Keratinocyte (primary cell): Measurements from ENCODE around the gene ADAMTS17. TPM values are rescaled to one million over a fixed set of nuclear protein-coding genes. Genes with fewer than 3 reads are reported as not detected.

Source experiments
- DNase-seq: peaks from one replicate; pipeline ENCODE4 v3.0.0-alpha.2; 2011; ENCODE audit warnings: low read depth, missing footprints, low spot score
- FAIRE-seq: peaks from 2 replicates; lab custom pipeline; 2011; peaks lifted over from hg19 to GRCh38; lab: Jason Lieb, UNC
- H2AFZ ChIP-seq: 2 replicates; pipeline ENCODE4 v1.6.0; 2012; ENCODE audit warnings: low read length, control low read depth, inconsistent platforms; ENCODE audit not compliant: control insufficient read depth
- H3K27ac ChIP-seq: 2 replicates; pipeline ENCODE4 v1.5.1; 2011; ENCODE audit warnings: low read length; ENCODE audit not compliant: control insufficient read depth, insufficient read depth
- H3K27me3 ChIP-seq: 3 replicates; pipeline ENCODE4 v1.6.0; 2011; ENCODE audit warnings: low read length; ENCODE audit not compliant: control insufficient read depth, insufficient read depth; ENCODE audit errors: extremely low read depth
- H3K36me3 ChIP-seq, 2 experiments: 2 replicates in 1 of 2; 3 replicates in 1 of 2; pipeline ENCODE4 v1.5.1; 2011; ENCODE audit warnings: low read length in 2 of 2, mild to moderate bottlenecking in 1 of 2; ENCODE audit not compliant: control insufficient read depth in 2 of 2, insufficient read depth in 2 of 2; ENCODE audit errors: extremely low read depth in 1 of 2
- H3K4me1 ChIP-seq: 3 replicates; pipeline ENCODE4 v1.5.1; 2011; ENCODE audit warnings: low read length; ENCODE audit not compliant: control insufficient read depth, insufficient read depth; ENCODE audit errors: extremely low read depth
- H3K4me2 ChIP-seq: 3 replicates; pipeline ENCODE4 v1.6.0; 2011; ENCODE audit warnings: low read depth, low read length; ENCODE audit not compliant: control insufficient read depth, insufficient read depth; ENCODE audit errors: extremely low read depth
- H3K4me3 ChIP-seq, 3 experiments: fragments of 200-600 bp in 1 of 3; sonication (generic) in 1 of 3; 2 replicates in 2 of 3; 3 replicates in 1 of 3; pipeline ENCODE4 v1.5.1; 2011 to 2016; ENCODE audit warnings: low read length in 3 of 3, mild to moderate bottlenecking in 3 of 3, control low read depth in 2 of 3, inconsistent platforms in 1 of 3, low read depth in 1 of 3, mixed read lengths in 1 of 3, mixed run types in 1 of 3, moderate library complexity in 1 of 3; ENCODE audit not compliant: control insufficient read depth in 2 of 3, insufficient read depth in 2 of 3; ENCODE audit errors: extremely low read depth in 1 of 3
- H3K79me2 ChIP-seq: 2 replicates; pipeline ENCODE4 v1.6.0; 2012; ENCODE audit warnings: low read length; ENCODE audit not compliant: control insufficient read depth, insufficient read depth
- H3K9ac ChIP-seq: 3 replicates; pipeline ENCODE4 v1.6.0; 2011; ENCODE audit warnings: low read length; ENCODE audit not compliant: control insufficient read depth, insufficient read depth; ENCODE audit errors: extremely low read depth
- H3K9me1 ChIP-seq: 3 replicates; pipeline ENCODE4 v1.6.0; 2011; ENCODE audit warnings: low read length; ENCODE audit not compliant: control insufficient read depth, insufficient read depth; ENCODE audit errors: extremely low read depth
- H3K9me3 ChIP-seq: 2 replicates; pipeline ENCODE4 v1.5.1; 2012; ENCODE audit warnings: low read depth, low read length; ENCODE audit not compliant: control insufficient read depth
- H4K20me1 ChIP-seq: 3 replicates; pipeline ENCODE4 v1.6.0; 2011; ENCODE audit warnings: low read length; ENCODE audit not compliant: control insufficient read depth, insufficient read depth; ENCODE audit errors: extremely low read depth
- CTCF ChIP-seq, 3 experiments: IDR thresholded peaks in 1 of 3; conservative IDR thresholded peaks in 1 of 3; optimal IDR thresholded peaks in 1 of 3; 2 replicates in 2 of 3; 3 replicates in 1 of 3; pipeline versions ENCODE3 to v1.5.1; 2011; ENCODE audit warnings: low read length in 3 of 3, mild to moderate bottlenecking in 3 of 3, moderate library complexity in 2 of 3, control low read depth in 1 of 3, inconsistent platforms in 1 of 3; ENCODE audit not compliant: insufficient read depth in 2 of 3; ENCODE audit errors: extremely low read depth in 1 of 3
- EZH2 ChIP-seq: IDR thresholded peaks from one replicate; pipeline ENCODE4 v1.6.1; 2012; ENCODE audit warnings: inconsistent platforms, mild to moderate bottlenecking, low read length, moderate library complexity
- dilution Hi-C: fragments of 300-500 bp; cut with MboI; formaldehyde crosslinking; loops from one replicate; pipeline ENCODE4 v1.7.0; 2020; ENCODE audit warnings: low sequenced_read_pairs; ENCODE audit not compliant: extremely low pct_ligation_motif_present
- polyA plus RNA-seq, 5 experiments: library from polyadenylated mRNA; depleted of rRNA in 3 of 5; stranded (reverse) in 3 of 5; stranded (forward) in 1 of 5; unstranded in 1 of 5; fragments of >200 nt; gene quantifications; 1 replicate in 1 of 5; 2 replicates in 3 of 5; 3 replicates in 1 of 5; pipeline versions ENCODE4 v1.2.1 to v1.2.3, GENCODE V29; 2011 to 2012; ENCODE audit warnings: missing spikeins in 2 of 5, low read depth in 1 of 5, low replicate concordance in 1 of 5

The ADAMTS17 gene
- polyA plus RNA-seq, 1 donor (not counting 4 experiments of a cell fraction or from before 2014, with no cell fraction given): 0.18 TPM

GRCh38 chr15:99984491-99985243 lies 357.1 kb downstream of the ADAMTS17 start:
- no peak overlapping the region for H2AFZ ChIP-seq
- TF ChIP-seq EZH2: no peak
- no peak for TF ChIP-seq CTCF (optimal IDR thresholded peaks at IDR 0.05 in 1 of 3, IDR thresholded peaks at IDR 0.05 in 1 of 3, conservative IDR thresholded peaks at IDR 0.05 in 1 of 3; ENCODE audit: extremely low read depth in 1 of 3, insufficient read depth in 2 of 3, low read length in 3 of 3)
- FAIRE-seq (no peak), DNase-seq (no peak)
- H3K36me3 ChIP-seq: no peaks in the 10 kb centered on the region
- H3K9me3 ChIP-seq: peaks cover 3% of the 10 kb centered on the region
- no peaks in the 10 kb centered on the region for H3K79me2 ChIP-seq
- dilution Hi-C loops: no loop called here
- no peak overlapping the region for H3K9ac ChIP-seq
- peaks cover 5% of the 10 kb centered on the region for H3K27me3 ChIP-seq
- H4K20me1 ChIP-seq: no peaks in the 10 kb centered on the region
- no peak overlapping the region for H3K4me3 ChIP-seq
- peaks cover 5% of the 10 kb centered on the region for H3K4me1 ChIP-seq
- H3K27ac ChIP-seq: no peak overlapping the region
- no peaks in the 10 kb centered on the region for H3K9me1 ChIP-seq
- no peak overlapping the region for H3K4me2 ChIP-seq

GRCh38 chr15:99983886-99984286 lies 357.9 kb downstream of the ADAMTS17 start:
- no peak overlapping the region for H3K27ac ChIP-seq
- H3K9me3 ChIP-seq: peaks cover 3% of the 10 kb centered on the region
- no peak overlapping the region for H2AFZ ChIP-seq
- H3K4me3 ChIP-seq: no peak overlapping the region
- H3K4me1 ChIP-seq: peaks cover 5% of the 10 kb centered on the region
- peaks cover 4% of the 10 kb centered on the region for H3K27me3 ChIP-seq
- no peaks in the 10 kb centered on the region for H3K36me3 ChIP-seq
- H3K79me2 ChIP-seq: no peaks in the 10 kb centered on the region
- H3K9ac ChIP-seq: no peak overlapping the region
- no peak for TF ChIP-seq EZH2
- no peak for TF ChIP-seq CTCF (optimal IDR thresholded peaks at IDR 0.05 in 1 of 3, IDR thresholded peaks at IDR 0.05 in 1 of 3, conservative IDR thresholded peaks at IDR 0.05 in 1 of 3; ENCODE audit: extremely low read depth in 1 of 3, insufficient read depth in 2 of 3, low read length in 3 of 3)
- DNase-seq (no peak), FAIRE-seq (no peak)
- H4K20me1 ChIP-seq: no peaks in the 10 kb centered on the region
- no peak overlapping the region for H3K4me2 ChIP-seq
- dilution Hi-C loops: no loop called here
- H3K9me1 ChIP-seq: no peaks in the 10 kb centered on the region
